SH-SY5Y (cell line): ENCODE results near the gene MTCP1.

Experiments
- GATA2 ChIP-seq: IDR thresholded peaks from 2 replicates; pipeline ENCODE4 v1.6.1; 2011; ENCODE audit warnings: mild to moderate bottlenecking, low read depth, low read length
- GATA3 ChIP-seq: IDR thresholded peaks from 2 replicates; pipeline ENCODE4 v1.6.1; 2011; ENCODE audit warnings: low read depth, mild to moderate bottlenecking, low read length, moderate library complexity

DNA sequence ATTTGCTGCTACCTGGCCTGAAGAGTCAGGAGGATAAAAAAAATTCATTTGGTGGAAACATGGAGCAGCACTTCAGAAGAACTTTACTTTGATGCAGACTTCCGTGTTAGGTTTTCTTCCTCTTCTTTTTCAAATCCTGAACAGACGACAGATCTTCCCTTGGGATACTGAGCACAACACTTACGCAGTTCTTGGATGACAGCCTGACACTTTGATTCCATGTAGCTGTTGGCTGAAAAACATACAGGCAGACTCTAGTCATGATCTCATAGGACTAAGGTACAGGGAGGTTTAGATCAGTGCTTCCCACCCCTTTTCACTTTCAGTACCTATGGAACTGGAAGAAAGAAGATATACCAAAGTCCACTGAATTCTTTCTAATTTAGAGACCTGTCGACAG, 9.2 kb downstream of the MTCP1 start:
- TF ChIP-seq GATA2 (no peak), GATA3 (no peak)
